ENCODE data around the gene PTPRD.

Gene PTPRD

GRCh38 chr9:8534828-8535227, 2078.0 kb downstream of the PTPRD start:
- DNase-seq = no peak

GRCh38 chr9:8533681-8534080, 2079.1 kb downstream of the PTPRD start:
- no peak for DNase-seq

GRCh38 chr9:8531826-8532415, 2080.9 kb downstream of the PTPRD start:
- DNase-seq = no peak

- no peak for DNase-seq
These were observed 2091.7 kb downstream of the PTPRD start for GRCh38 chr9:8521112-8521511.

- no peak for DNase-seq
These were observed 2097.1 kb downstream of the PTPRD start for GRCh38 chr9:8515748-8516147.

- no peak for DNase-seq
These were observed 2098.0 kb downstream of the PTPRD start for GRCh38 chr9:8514760-8515159.

GRCh38 chr9:8508671-8509290, 2104.0 kb downstream of the PTPRD start:
- DNase-seq = no peak

GRCh38 chr9:8494571-8494970, 2118.2 kb downstream of the PTPRD start:
- no peak for DNase-seq

GRCh38 chr9:8492679-8493078, 2120.1 kb downstream of the PTPRD start:
- no peak for DNase-seq

GRCh38 chr9:8492024-8492423, 2120.8 kb downstream of the PTPRD start:
- DNase-seq = no peak

- DNase-seq = no peak
These were observed 2121.2 kb downstream of the PTPRD start for GRCh38 chr9:8491563-8491962.

GRCh38 chr9:8489835-8490234, 2123.0 kb downstream of the PTPRD start:
- peak; percentile 7 for DNase-seq

- DNase-seq = peak; percentile 7
These were observed 2126.7 kb downstream of the PTPRD start for GRCh38 chr9:8486095-8486494.

GRCh38 chr9:8484597-8485191, 2128.1 kb downstream of the PTPRD start:
- no peak for DNase-seq

GRCh38 chr9:8477450-8477849, 2135.4 kb downstream of the PTPRD start:
- DNase-seq = no peak

- DNase-seq = no peak
These were observed 2137.9 kb downstream of the PTPRD start for GRCh38 chr9:8474937-8475336.

- DNase-seq = no peak
These were observed 2139.4 kb downstream of the PTPRD start for GRCh38 chr9:8473244-8474020.

GRCh38 chr9:8468045-8468637, 2144.7 kb downstream of the PTPRD start:
- DNase-seq = no peak

GRCh38 chr9:8457816-8458215, 2155.0 kb downstream of the PTPRD start:
- DNase-seq = no peak

- DNase-seq = no peak
These were observed 2155.7 kb downstream of the PTPRD start for GRCh38 chr9:8457055-8457454.

- no peak for DNase-seq
These were observed 2156.5 kb downstream of the PTPRD start for GRCh38 chr9:8456344-8456743.

GRCh38 chr9:8450810-8451545, 2161.8 kb downstream of the PTPRD start:
- no peak for DNase-seq

GRCh38 chr9:8448226-8448625, 2164.6 kb downstream of the PTPRD start:
- no peak for DNase-seq
